Measurements from ENCODE around the gene ICAM3.
"Not testable (repeated sequence)": the region's sequence is repeated elsewhere in the genome, so short reads cannot be mapped to it uniquely, and the experiment has no call there.

The ICAM3 gene, protein sequence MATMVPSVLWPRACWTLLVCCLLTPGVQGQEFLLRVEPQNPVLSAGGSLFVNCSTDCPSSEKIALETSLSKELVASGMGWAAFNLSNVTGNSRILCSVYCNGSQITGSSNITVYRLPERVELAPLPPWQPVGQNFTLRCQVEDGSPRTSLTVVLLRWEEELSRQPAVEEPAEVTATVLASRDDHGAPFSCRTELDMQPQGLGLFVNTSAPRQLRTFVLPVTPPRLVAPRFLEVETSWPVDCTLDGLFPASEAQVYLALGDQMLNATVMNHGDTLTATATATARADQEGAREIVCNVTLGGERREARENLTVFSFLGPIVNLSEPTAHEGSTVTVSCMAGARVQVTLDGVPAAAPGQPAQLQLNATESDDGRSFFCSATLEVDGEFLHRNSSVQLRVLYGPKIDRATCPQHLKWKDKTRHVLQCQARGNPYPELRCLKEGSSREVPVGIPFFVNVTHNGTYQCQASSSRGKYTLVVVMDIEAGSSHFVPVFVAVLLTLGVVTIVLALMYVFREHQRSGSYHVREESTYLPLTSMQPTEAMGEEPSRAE

GRCh38 chr19:10339380-10339960 is at the start of gene ICAM3:
ICAM3 (minus strand) TSS chr19:10339624; CDS start chr19:10339614, 10 bp downstream.
- peak within 1 kb of the TSS; percentile 75 for H3K4me2 ChIP-seq (ENCODE audit: low read depth, low read length, poor library complexity, severe bottlenecking)
- H3K27ac ChIP-seq (ENCODE audit: low read depth, low read length): peak within 1 kb of the TSS; percentile 33
- H2AFZ ChIP-seq (ENCODE audit: low read depth, low read length, severe bottlenecking): peak within 1 kb of the TSS; percentile 86

GRCh38 chr19:10388957-10389356 is 49.5 kb upstream of the ICAM3 start:
- Histone ChIP-seq H3K79me2 (ENCODE audit: insufficient read depth, low read length) (no peaks in the 10 kb centered on the region), H3K27me3 (ENCODE audit: low read length) (no peaks in the 10 kb centered on the region), H3K9me2 (replicated peaks; ENCODE audit: insufficient read depth, low read length) (no peaks in the 10 kb centered on the region), H3K36me3 (ENCODE audit: low read length) (no peaks in the 10 kb centered on the region), H3F3A (ENCODE audit: insufficient read depth) (peaks cover 6% of the 10 kb centered on the region; the same call in 1 of the 2 replicates), H3K9me3 (ENCODE audit: insufficient read depth, low read length) (no peaks in the 10 kb centered on the region), H3K4me2 (ENCODE audit: low read depth, low read length, poor library complexity, severe bottlenecking) (no peak overlapping the region), H4K20me1 (ENCODE audit: low read depth, low read length) (no peaks in the 10 kb centered on the region), H3K9ac (ENCODE audit: low read length) (no peak overlapping the region), H3K27ac (ENCODE audit: low read depth, low read length) (no peak overlapping the region), H3K4me3 (ENCODE audit: insufficient read depth, low read length, poor library complexity, severe bottlenecking) (no peak overlapping the region), H2AFZ (ENCODE audit: low read depth, low read length, severe bottlenecking) (no peak overlapping the region)
- TF ChIP-seq, protein P1, sequence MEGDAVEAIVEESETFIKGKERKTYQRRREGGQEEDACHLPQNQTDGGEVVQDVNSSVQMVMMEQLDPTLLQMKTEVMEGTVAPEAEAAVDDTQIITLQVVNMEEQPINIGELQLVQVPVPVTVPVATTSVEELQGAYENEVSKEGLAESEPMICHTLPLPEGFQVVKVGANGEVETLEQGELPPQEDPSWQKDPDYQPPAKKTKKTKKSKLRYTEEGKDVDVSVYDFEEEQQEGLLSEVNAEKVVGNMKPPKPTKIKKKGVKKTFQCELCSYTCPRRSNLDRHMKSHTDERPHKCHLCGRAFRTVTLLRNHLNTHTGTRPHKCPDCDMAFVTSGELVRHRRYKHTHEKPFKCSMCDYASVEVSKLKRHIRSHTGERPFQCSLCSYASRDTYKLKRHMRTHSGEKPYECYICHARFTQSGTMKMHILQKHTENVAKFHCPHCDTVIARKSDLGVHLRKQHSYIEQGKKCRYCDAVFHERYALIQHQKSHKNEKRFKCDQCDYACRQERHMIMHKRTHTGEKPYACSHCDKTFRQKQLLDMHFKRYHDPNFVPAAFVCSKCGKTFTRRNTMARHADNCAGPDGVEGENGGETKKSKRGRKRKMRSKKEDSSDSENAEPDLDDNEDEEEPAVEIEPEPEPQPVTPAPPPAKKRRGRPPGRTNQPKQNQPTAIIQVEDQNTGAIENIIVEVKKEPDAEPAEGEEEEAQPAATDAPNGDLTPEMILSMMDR (IDR thresholded peaks at IDR 0.05; ENCODE audit: insufficient read depth, low read length, poor library complexity, severe bottlenecking): peak; percentile 98
- no peak for TF ChIP-seq EZH2phosphoT487 (conservative IDR thresholded peaks at IDR 0.05; ENCODE audit: low read length)

More at GRCh38 chr19:10339380-10339960, at the start of gene ICAM3:
- Histone ChIP-seq H3K4me3 (ENCODE audit: insufficient read depth, low read length, poor library complexity, severe bottlenecking) (peak within 1 kb of the TSS; percentile 51), H3K9me3 (ENCODE audit: insufficient read depth, low read length) (no peaks in the 10 kb centered on the region), H3K79me2 (ENCODE audit: insufficient read depth, low read length) (0 out of 2 replicates have a peak, but pooled peaks cover under 1% of the 10 kb centered on the region), H3K27me3 (ENCODE audit: low read length) (no peaks in the 10 kb centered on the region), H3F3A (ENCODE audit: insufficient read depth) (no peaks in the 10 kb centered on the region), H3K9ac (ENCODE audit: low read length) (peak within 1 kb of the TSS; percentile 68), H3K36me3 (ENCODE audit: low read length) (no peaks in the 10 kb centered on the region), H3K9me2 (replicated peaks; ENCODE audit: insufficient read depth, low read length) (no peaks in the 10 kb centered on the region), H4K20me1 (ENCODE audit: low read depth, low read length) (no peaks in the 10 kb centered on the region)
- TF ChIP-seq EZH2phosphoT487 (conservative IDR thresholded peaks at IDR 0.05; ENCODE audit: low read length): no peak
- TF ChIP-seq, protein P1 (IDR thresholded peaks at IDR 0.05; ENCODE audit: insufficient read depth, low read length, poor library complexity, severe bottlenecking): no peak

GRCh38 chr19:10384580-10384979 is 45.2 kb upstream of the ICAM3 start:
- H3K27me3 ChIP-seq (ENCODE audit: low read length): no peaks in the 10 kb centered on the region
- no peaks in the 10 kb centered on the region for H3K36me3 ChIP-seq (ENCODE audit: low read length)
- peaks cover 7% of the 10 kb centered on the region for H3K79me2 ChIP-seq (ENCODE audit: insufficient read depth, low read length)
- H3F3A ChIP-seq (ENCODE audit: insufficient read depth): no peaks in the 10 kb centered on the region
- H3K9me3 ChIP-seq (ENCODE audit: insufficient read depth, low read length): no peaks in the 10 kb centered on the region
- H2AFZ ChIP-seq (ENCODE audit: low read depth, low read length, severe bottlenecking): no peak overlapping the region
- no peak overlapping the region for H3K9ac ChIP-seq (ENCODE audit: low read length)
- no peak overlapping the region for H3K27ac ChIP-seq (ENCODE audit: low read depth, low read length)
- no peaks in the 10 kb centered on the region for H4K20me1 ChIP-seq (ENCODE audit: low read depth, low read length)
- H3K4me2 ChIP-seq (ENCODE audit: low read depth, low read length, poor library complexity, severe bottlenecking): no peak overlapping the region
- no peak for TF ChIP-seq EZH2phosphoT487 (conservative IDR thresholded peaks at IDR 0.05; ENCODE audit: low read length)
- H3K4me3 ChIP-seq (ENCODE audit: insufficient read depth, low read length, poor library complexity, severe bottlenecking): no peak overlapping the region
- H3K9me2 ChIP-seq (replicated peaks; ENCODE audit: insufficient read depth, low read length): no peaks in the 10 kb centered on the region

GRCh38 chr19:10383223-10383499 is 43.7 kb upstream of the ICAM3 start:
- H3K79me2 ChIP-seq (ENCODE audit: insufficient read depth, low read length): peaks cover 17% of the 10 kb centered on the region
- not testable (repeated sequence) for H4K20me1 ChIP-seq (ENCODE audit: low read depth, low read length); H3K9ac ChIP-seq (ENCODE audit: low read length); H2AFZ ChIP-seq (ENCODE audit: low read depth, low read length, severe bottlenecking); H3K36me3 ChIP-seq (ENCODE audit: low read length); H3K4me2 ChIP-seq (ENCODE audit: low read depth, low read length, poor library complexity, severe bottlenecking); H3K9me2 ChIP-seq (replicated peaks; ENCODE audit: insufficient read depth, low read length); H3K9me3 ChIP-seq (ENCODE audit: insufficient read depth, low read length); H3F3A ChIP-seq (ENCODE audit: insufficient read depth); H3K27ac ChIP-seq (ENCODE audit: low read depth, low read length); H3K27me3 ChIP-seq (ENCODE audit: low read length); H3K4me3 ChIP-seq (ENCODE audit: insufficient read depth, low read length, poor library complexity, severe bottlenecking)

All from SU-DHL-6 (cell line).